AG08395 (cell line): Measurements from ENCODE around the gene KRT28.

Source experiments
- DNase-seq: peaks from one replicate; pipeline ENCODE4 v3.0.0; 2012; ENCODE audit warnings: mixed read lengths, low spot score

The KRT28 gene, protein sequence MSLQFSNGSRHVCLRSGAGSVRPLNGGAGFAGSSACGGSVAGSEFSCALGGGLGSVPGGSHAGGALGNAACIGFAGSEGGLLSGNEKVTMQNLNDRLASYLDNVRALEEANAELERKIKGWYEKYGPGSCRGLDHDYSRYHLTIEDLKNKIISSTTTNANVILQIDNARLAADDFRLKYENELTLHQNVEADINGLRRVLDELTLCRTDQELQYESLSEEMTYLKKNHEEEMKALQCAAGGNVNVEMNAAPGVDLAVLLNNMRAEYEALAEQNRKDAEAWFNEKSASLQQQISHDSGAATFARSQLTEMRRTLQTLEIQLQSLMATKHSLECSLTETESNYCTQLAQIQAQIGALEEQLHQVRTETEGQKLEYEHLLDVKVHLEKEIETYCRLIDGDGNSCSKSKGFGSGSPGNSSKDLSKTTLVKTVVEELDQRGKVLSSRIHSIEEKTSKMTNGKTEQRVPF

GRCh38 chr17:40799859-40800258, at the start of gene KRT28:
Gene KRT28 (minus strand): TSS chr17:40799959. CDS start chr17:40799893, 66 bp downstream.
- DNase-seq = no peak

DNA sequence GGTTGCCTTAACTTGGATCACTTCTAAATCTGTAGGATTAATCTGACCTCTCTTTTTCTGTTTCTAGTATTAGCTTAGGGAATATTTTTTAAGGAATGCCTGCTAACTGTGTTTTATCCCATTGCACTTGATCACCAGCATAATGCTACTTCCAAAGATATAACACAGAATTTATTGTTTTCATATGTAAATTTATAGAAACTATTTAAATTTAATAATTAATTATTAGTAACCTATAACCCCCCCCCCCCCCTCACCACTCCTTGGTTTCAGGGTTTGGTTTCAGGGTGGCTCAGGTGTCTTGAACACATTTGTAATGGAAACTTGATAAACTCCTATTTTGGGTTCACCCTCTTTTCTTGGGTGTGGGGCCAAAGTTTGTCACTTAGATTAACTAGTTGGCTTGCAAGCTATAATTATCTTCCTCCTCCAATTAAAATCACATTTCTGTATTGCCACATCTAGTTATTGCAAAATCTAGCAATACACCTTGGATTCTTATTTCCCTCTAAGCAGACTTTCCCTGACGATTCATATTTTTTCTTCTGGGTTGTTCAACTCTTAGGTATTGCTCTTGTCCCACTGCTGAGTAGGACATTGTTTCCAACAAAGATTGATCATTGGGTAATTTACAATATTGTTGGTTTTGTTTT, 49.0 kb upstream of the KRT28 start:
- no peak for DNase-seq

- DNase-seq = no peak
These were observed 46.9 kb upstream of the KRT28 start for GRCh38 chr17:40846515-40847144.

- no peak for DNase-seq
These were observed 44.9 kb upstream of the KRT28 start for GRCh38 chr17:40844671-40845107.

DNA sequence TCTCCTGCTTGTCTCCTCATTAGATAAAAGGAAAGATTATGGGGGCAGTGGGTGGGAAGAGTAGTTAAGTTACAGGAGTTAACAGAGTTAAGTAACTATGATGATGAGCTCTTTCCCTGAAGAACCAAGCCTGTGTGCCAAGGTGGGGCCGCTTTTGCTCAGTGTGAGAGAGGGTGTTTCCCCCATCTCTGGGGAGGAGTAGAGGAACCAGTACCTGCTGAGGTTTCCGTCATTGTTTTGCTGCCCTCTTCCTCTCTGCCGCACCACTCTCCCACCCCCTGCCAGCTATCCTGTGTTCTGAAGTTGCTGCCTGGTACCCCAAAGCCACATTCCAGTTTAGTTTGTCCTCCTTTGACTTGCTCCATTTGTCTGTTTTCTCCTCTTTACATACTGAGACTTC, 43.5 kb upstream of the KRT28 start:
- DNase-seq = no peak

DNA sequence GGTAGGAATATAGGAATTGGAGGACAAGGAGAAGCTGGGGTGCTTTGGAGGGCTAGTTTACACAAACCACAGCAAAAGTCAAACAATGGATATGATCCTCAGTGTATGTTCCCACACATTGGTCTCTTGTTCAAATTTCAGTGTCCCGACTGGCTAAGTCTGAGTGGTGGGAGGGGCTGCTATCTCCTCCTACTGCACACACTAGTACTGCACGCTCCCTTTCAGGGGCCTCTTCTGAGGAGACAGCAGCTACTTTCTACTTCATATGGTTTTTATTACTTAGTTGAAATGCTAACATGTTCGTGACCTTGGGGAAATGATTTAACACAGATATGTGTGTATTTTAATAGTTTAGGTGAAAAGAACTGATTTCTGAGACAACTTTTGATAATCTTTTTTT, 41.5 kb upstream of the KRT28 start:
- DNase-seq = no peak

DNA sequence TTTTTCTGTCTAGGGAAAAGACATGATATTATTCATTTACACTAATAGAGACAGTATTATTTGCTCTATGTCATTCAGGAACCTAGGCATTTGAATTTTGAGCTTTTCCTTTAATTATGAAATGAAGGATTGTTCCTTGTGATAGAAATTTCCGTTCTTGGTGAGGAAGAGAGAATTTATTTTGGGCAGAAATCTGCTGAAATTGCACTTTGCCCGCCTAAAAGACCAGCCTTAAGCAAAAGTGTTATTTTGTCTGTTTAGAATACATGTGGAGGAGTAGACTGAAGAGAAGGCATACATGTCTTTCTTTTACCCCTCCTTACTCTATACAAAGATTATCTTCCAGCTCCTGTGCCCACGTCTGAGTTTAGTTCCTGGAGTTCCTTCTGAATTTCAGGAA, 39.4 kb upstream of the KRT28 start:
- no peak for DNase-seq

- DNase-seq = no peak
These were observed 36.3 kb upstream of the KRT28 start for GRCh38 chr17:40836020-40836419.

GRCh38 chr17:40833882-40834281, 34.1 kb upstream of the KRT28 start:
- no peak for DNase-seq

DNA sequence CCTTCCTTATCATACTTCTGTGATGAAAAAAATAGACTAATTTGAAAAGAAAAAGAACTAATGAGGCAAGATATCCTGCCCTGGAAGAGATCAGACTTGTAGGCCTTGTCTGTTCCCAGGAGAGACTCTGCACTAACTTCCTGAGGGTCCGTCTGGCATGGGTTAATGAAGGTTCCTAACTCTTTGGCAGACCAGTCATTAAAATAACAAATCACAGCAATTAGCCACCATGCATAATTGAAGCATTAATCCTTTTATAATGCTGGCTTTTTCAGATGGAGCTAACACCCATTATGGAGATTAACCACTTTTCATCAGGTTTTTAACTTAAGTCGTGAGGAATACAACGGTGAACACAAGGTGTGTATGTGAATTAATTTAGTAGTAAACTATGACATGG, 33.1 kb upstream of the KRT28 start:
- no peak for DNase-seq

DNA sequence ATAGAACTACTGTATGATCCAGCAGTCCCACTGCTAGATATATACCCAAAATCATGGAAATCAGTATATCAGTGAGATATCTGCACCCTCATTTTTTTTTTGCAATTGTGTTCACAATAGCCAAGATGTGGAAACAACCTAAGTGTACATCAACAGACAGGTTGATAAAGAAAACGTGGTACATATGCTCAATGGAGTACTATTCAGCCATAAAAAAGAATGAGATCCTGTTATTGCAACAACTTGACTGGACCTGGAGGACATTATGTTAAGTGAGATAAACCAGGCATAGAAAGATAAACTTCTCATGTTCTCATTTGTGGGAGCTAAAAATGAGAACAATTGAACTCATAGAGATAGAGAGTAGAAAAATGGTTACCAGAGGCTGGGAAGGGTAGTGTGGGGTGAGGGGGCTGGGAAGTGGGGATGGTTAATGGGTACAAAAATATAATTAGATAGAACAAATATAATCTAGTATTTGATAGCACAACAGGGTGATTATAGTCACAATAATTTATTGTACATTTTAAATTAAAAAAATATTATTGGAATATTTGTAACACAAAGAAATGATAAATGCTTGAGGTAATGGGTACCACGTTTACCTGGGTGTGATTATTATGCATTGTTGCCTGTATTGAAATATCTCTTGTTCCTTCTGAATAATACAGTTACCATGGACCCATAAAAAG, 30.5 kb upstream of the KRT28 start:
- DNase-seq = no peak

- DNase-seq = no peak
These were observed 28.8 kb upstream of the KRT28 start for GRCh38 chr17:40828454-40829044.

DNA sequence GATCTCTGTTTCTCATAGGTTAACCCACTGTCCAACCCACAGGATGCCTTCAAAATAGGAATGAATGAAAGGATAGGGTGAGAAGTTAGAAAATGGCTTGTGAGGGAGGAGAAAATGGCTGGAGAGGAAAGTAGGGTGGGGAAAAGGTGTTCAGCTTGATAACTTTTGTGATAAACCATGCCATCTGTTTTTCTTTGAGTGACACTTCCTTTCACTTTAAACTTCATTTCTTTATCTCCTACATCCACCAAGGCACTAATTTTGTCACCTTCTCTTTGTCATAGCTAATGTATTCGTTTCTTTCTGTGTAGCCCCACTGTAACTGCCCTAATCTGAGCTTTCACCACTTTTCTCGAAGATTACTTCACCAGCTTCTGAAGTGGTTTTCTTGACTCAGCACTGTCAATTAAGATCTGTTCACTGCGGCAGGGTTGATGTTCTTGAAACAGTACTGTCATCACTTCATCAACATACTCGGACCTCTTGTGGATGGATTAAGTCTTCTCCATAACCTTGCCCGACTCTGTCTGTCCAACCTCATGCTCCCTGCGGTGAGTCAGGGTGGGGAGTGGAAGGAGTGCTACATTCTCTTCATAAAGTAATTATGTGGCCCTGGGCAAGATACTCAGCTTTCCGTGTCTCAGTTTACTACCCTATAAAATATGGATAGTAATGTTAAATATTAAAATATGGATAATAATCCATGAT, 28.1 kb upstream of the KRT28 start:
- no peak for DNase-seq

DNA sequence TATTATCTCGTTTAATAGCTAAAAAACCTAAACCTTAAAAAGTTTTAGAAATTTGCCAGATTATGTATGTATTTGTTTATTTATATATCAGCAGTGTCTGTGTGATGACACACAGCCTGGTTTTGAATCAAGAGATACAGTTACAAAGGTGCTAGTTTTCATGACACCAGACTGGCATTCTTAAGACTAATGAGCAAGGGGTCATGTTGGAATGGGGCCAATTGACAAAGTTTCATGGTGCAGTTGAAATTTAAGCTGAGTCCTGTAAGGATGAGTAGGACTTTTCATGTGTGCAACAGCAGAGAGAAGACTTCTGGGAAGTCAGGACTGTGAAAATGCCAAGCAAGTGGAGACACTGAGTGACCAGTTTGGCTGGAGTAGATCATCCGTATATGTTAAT, 25.8 kb upstream of the KRT28 start:
- no peak for DNase-seq

DNA sequence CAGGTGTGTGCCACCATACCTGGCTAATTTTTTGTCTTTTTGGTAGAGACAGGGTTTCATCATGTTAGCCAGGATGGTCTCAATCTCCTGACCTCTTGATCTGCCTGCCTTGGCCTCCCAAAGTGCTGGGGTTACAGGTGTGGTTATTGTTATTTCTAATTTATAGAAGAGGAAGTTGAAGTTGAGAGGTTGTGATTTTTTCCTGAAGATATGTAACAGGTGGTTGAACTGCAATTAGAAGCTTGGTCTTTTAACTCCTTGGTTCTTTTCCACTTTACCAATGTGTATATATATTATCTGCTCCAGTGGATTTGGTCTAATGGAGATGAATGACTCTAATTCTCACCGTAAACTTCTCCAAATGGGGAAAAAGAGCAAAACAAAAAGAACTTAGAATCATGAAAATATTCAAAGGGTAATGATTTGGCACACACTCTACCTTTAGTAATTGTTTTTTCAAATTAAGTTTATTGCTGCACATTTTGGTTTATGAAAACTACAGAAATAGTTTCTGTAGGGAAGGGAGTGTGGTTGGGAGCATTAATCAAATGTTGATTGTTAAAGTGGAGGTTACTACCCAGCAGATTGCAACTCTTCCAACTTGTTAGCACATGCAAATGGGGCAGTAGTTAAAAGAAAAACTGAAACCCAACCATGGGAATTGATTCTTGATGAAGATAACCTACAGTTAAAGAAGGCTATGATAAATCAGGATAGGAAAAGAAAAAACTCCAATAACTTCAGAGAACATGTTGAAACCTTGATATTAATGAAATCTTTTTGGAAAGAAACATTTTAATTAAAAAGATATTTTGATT, 24.5 kb upstream of the KRT28 start:
- no peak for DNase-seq

DNA sequence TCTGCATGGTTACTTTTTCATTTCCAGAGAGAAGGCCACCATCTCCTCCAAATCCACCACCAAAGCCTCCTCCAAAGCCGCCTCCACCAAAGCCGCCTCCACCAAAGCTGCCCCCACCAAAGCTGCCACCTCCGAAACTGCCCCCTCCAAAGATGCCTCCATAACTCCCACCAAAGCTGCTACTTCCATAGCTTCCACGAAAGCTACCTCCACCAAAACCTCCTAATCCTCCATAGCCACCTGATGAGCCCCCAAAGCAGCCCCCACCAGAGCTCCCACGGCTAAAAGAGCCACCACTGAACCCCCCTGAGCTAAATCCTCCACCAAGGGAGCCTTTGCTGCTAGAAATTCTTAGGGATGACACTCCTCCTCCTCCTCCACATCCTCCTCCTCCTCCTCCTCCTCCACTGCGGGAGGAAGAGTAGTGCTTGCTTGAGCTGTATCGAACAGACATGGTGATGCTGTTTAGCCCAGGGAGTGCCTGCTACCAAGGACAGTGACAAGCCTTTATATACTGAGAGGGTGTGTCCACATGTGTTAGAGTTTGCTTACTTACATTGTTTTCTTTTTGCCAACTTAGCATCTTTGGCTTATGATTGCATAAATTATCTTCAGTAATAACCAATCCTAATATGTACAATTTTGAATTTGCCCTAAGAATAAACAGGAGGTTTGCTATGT, 22.5 kb upstream of the KRT28 start, which contains the start of gene KRT10:
Gene KRT10 (minus strand): TSS at position 483 of the 681 bp plus-strand sequence. CDS start 29 bp downstream, at position 454.
- DNase-seq = no peak

GRCh38 chr17:40821536-40821935, 21.8 kb upstream of the KRT28 start:
- DNase-seq = no peak

DNA sequence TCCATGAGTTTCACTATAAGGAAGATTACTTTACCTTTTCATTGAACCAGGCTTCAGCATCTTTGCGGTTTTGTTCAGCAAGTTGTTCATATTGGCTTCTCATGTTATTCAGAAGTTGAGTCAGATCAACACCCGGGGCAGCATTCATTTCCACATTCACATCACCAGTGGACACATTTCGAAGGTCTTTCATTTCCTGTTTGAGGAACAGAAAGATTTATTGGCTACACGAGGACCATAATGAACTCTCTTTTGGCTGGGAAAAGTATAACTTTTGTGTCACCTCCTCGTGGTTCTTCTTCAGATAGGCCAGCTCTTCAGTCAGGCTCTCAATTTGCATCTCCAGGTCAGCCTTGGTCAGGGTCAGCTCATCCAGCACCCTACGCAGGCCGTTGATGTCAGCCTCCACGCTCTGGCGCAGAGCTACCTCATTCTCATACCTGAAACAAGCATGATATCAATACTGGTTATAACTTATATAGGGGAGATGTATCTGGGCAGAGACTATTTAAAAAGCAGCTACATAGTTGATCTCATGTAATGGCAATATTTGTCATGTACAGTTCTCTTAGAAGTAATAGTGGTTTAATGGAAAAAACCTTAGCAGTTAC, 20.6 kb upstream of the KRT28 start:
- no peak for DNase-seq

GRCh38 chr17:40819528-40820125, 19.9 kb upstream of the KRT28 start:
- DNase-seq = peak; percentile 18
